ENCODE measurements around the gene FBP2. TPM values are rescaled to one million over a fixed set of nuclear protein-coding genes. Genes with fewer than 3 reads are reported as not detected.

The FBP2 gene
- total RNA-seq, 2 donors from 2014 or later, result 0.49 TPM; not detected in 1

DNA sequence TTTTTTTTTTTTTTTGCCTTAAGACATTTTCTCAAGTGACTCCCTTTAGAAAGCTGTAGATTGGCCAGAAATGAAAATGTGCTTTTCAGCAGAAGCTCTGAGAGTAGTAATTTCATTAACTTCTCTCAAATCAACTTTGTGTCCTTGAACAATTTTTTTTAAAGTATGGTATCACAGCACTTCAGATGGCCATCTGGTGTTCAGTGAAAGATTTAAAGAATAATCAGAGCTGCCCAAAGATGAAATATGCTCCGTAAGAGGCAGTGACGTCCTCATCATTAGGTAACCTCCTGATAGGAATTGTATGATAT lies 81.7 kb downstream of the FBP2 start:
- DNase-seq (ENCODE audit: low spot score) (no peak), ATAC-seq (ENCODE audit: insufficient number of reproducible peaks, low FRiP score, low read depth) (no peak)
- Histone ChIP-seq H3K4me3 (no peak overlapping the region), H3K27me3 (replicated peaks; ENCODE audit: insufficient read depth) (no peaks in the 10 kb centered on the region), H3K9me3 (no peaks in the 10 kb centered on the region), H3K4me1 (ENCODE audit: control insufficient read depth in 1 of 2, low read depth in 2 of 2) (no peaks in the 10 kb centered on the region), H3K27ac (no peak overlapping the region), H3K36me3 (no peaks in the 10 kb centered on the region)
- no peak for TF ChIP-seq CTCF (IDR thresholded peaks at IDR 0.05)

GRCh38 chr9:94511134-94511954 lies 82.3 kb downstream of the FBP2 start:
- Histone ChIP-seq H3K4me1 (ENCODE audit: control insufficient read depth in 1 of 2, low read depth in 2 of 2) (no peaks in the 10 kb centered on the region), H3K4me3 (no peak overlapping the region), H3K27ac (no peak overlapping the region), H3K9me3 (no peaks in the 10 kb centered on the region), H3K36me3 (no peaks in the 10 kb centered on the region), H3K27me3 (replicated peaks; ENCODE audit: insufficient read depth) (no peaks in the 10 kb centered on the region)
- DNase-seq (ENCODE audit: low spot score) (no peak), ATAC-seq (ENCODE audit: insufficient number of reproducible peaks, low FRiP score, low read depth) (no peak)
- no peak for TF ChIP-seq CTCF (IDR thresholded peaks at IDR 0.05)

Other genes with a start within 250 kb of the FBP2 start
- not detected for gene PCAT7, start 38.7 kb downstream of the FBP2 start, total RNA-seq
- gene FBP1, start 45.7 kb upstream of the FBP2 start, total RNA-seq, result 1 to 10 TPM; 3.8 to 6.6 TPM
- 100 to 1,000 TPM; 494 to 668 TPM for gene AOPEP, start 132.9 kb upstream of the FBP2 start, total RNA-seq

All from thoracic aorta (tissue), 2 donors.